Right atrium auricular region (tissue), 2 donors: ENCODE data around the gene FMNL1. TPM values are rescaled to one million over a fixed set of nuclear protein-coding genes. Genes with fewer than 3 reads are reported as not detected.
A peak's percentile ranks its signal among the peaks of the same experiment; 100 is the strongest.

Source experiments
- DNase-seq: peaks from one replicate; pipeline ENCODE4 v3.0.0-alpha.2; 2019; ENCODE audit warnings: low spot score
- H3K27ac ChIP-seq, 2 donors: fragments of 200-600 bp; sonication (generic); 1 replicate in 1 of 2; 2 replicates in 1 of 2; pipeline ENCODE4 v1.5.1; 2016 to 2019
- H3K27me3 ChIP-seq, 2 donors: fragments of 200-600 bp; sonication (generic); one replicate each; pipeline versions ENCODE4 v1.5.1 to v1.6.0; 2017 to 2019
- H3K36me3 ChIP-seq: fragments of 200-600 bp; sonication (generic); one replicate; pipeline ENCODE4 v1.5.1; 2016
- H3K4me1 ChIP-seq, 2 donors: fragments of 200-600 bp; sonication (generic); one replicate each; pipeline versions ENCODE4 v1.5.1 to v1.6.0; 2017 to 2019
- H3K4me3 ChIP-seq, 2 donors: fragments of 200-600 bp; sonication (generic); 1 replicate in 1 of 2; 2 replicates in 1 of 2; pipeline ENCODE4 v1.5.1; 2017 to 2019; ENCODE audit warnings: mild to moderate bottlenecking in 1 of 2, moderate library complexity in 1 of 2
- H3K9me3 ChIP-seq, 2 donors: fragments of 200-600 bp; sonication (generic); one replicate each; pipeline ENCODE4 v1.5.1; 2019
- total RNA-seq, 2 donors: library from RNA; depleted of rRNA; stranded (reverse); fragments of >200 nt; gene quantifications; one replicate each; pipeline ENCODE4 v1.1.0, GENCODE V29; 2016
- TF ChIP-seq, protein P1 (sequence below), 2 donors: fragments of 200-600 bp; sonication (generic); IDR thresholded peaks; one replicate each; pipeline ENCODE4 v1.5.1; 2019; ENCODE audit warnings: antibody characterized with exemption in 2 of 2

FMNL1 gene
- total RNA-seq, 2 donors from 2014 or later, result 7.6 to 13.6 TPM

DNA sequence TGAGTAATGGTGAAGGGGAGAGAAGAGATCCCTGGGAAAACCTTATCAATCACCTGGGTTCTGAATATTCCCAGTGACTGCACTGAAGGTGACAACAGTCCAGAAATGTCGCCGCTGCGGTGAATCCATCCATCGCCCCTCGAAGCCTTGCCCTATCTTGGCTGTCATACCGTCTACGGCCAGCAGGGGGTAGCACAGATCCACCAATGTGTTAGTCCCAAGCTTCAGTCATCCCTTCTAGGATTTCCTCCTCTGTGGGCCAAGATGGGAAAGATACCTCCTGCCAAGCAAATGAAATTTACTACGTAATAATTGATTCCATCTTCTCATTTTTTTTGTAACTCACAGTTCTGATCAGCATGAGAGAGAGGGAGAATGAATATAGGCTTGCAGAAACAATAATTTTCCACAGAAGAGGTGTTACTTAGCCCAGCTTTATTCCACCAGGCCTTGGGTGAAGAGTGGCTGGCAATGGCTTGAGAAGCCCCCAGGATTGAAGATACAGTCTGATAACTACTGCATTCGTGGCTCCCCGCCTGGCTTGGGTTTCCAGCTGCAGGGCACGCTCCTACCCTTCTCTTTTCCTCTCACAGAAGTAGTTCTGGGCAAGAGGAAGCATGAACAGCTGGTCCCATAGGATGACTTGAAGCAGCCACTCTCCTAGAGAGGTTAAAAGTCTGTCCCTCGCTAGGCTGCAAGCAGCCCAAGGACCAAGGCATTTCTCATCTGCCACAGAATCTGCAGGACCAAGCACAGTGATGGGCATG, 2.6 kb upstream of the FMNL1 start:
- DNase-seq, result peak; percentile 94
- TF ChIP-seq, protein P1, sequence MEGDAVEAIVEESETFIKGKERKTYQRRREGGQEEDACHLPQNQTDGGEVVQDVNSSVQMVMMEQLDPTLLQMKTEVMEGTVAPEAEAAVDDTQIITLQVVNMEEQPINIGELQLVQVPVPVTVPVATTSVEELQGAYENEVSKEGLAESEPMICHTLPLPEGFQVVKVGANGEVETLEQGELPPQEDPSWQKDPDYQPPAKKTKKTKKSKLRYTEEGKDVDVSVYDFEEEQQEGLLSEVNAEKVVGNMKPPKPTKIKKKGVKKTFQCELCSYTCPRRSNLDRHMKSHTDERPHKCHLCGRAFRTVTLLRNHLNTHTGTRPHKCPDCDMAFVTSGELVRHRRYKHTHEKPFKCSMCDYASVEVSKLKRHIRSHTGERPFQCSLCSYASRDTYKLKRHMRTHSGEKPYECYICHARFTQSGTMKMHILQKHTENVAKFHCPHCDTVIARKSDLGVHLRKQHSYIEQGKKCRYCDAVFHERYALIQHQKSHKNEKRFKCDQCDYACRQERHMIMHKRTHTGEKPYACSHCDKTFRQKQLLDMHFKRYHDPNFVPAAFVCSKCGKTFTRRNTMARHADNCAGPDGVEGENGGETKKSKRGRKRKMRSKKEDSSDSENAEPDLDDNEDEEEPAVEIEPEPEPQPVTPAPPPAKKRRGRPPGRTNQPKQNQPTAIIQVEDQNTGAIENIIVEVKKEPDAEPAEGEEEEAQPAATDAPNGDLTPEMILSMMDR (IDR thresholded peaks at IDR 0.05), result peak; percentile 88 to 94
- H3K27me3 ChIP-seq, result no peaks in the 10 kb centered on the region
- H3K27ac ChIP-seq, result no peak overlapping the region
- peaks cover 0 to 24% of the 10 kb centered on the region in 2 donors for H3K4me1 ChIP-seq
- H3K4me3 ChIP-seq, result no peak overlapping the region
- H3K36me3 ChIP-seq, result no peaks in the 10 kb centered on the region
- no peaks in the 10 kb centered on the region for H3K9me3 ChIP-seq

DNA sequence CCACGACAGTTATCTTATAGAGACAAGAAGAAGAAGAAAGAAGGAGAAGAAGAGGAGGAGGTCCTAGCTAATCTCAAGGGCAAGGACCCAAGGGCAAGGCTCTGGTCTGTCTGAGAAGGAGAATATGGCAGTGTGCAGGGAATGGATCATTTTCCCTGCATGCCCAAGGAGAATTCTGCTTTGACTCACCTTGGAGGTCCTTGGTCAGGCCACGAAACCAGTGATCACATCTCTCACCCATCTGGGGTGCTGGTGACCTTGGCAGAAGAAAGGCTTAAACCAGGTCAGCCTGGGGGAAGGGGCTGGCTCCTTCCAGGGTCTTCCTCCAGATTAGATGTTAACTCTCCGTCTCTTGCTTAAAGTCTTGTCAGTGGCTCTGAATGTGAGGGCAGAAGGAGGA, 1.6 kb upstream of the FMNL1 start:
- TF ChIP-seq, protein P1 (IDR thresholded peaks at IDR 0.05), result no peak
- Histone ChIP-seq H3K36me3 (no peaks in the 10 kb centered on the region), H3K4me3 (no peak overlapping the region), H3K4me1 (peaks cover 0 to 34% of the 10 kb centered on the region in 2 donors), H3K27me3 (no peaks in the 10 kb centered on the region), H3K27ac (no peak overlapping the region), H3K9me3 (no peaks in the 10 kb centered on the region)
- no peak for DNase-seq

DNA sequence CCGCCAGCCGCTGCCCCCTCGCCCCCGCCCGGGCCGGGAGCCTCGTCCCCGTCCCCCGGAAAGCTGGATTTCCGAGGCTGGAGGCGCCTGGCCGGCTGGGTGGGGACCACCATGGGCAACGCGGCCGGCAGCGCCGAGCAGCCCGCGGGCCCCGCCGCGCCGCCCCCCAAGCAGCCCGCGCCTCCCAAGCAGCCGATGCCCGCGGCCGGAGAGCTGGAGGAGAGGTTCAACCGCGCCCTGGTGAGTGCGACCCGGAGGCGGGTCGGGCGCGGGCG, 266 bp downstream of the FMNL1 start:
- Histone ChIP-seq H3K4me3 (peak overlapping the region; percentile 64 to 74), H3K27ac (peak overlapping the region; percentile 59 to 73), H3K9me3 (no peaks in the 10 kb centered on the region), H3K36me3 (no peaks in the 10 kb centered on the region), H3K27me3 (no peaks in the 10 kb centered on the region), H3K4me1 (peaks cover 0 to 52% of the 10 kb centered on the region in 2 donors)
- TF ChIP-seq, protein P1 (IDR thresholded peaks at IDR 0.05), result no peak
- no peak for DNase-seq

DNA sequence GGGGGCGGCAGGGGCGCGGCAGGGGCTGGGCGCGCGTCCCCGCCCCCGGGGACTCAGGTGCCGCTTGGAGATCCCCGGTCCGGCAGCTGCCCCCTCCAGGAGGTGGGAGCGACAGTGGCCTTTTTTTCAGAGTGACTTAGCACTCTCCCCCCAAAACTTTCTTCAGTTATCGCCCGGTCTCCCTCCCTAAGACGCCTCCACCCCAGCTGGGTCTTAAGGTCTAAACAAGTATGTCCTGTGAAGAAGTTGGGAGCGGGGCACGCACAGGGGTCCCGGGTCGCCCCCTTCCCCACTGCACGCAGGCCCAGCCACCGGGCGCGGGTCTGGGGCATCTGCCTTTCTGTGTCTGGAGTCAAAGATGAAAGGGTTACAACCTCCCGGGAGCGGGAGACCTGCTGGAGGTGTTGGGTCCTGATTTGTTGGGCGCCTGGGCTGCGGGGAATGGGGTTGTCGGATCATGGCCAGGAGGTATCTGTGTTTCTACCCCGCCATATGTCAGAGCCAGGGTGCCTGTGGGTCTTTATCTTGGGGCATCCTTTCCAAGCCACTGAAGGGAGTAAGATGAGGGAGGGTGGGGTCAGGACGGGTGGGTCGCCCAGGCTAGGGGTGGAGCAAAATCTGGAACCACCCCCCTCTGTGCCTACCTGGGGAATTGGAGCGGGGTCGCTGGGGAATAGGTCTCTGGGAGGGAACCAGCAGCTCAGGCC, 757 bp downstream of the FMNL1 start:
- peaks cover 0 to 57% of the 10 kb centered on the region in 2 donors for H3K4me1 ChIP-seq
- no peaks in the 10 kb centered on the region for H3K36me3 ChIP-seq
- no peaks in the 10 kb centered on the region for H3K9me3 ChIP-seq
- DNase-seq, result no peak
- H3K27me3 ChIP-seq, result no peaks in the 10 kb centered on the region
- H3K27ac ChIP-seq, result peak overlapping the region; percentile 59 to 73
- peak overlapping the region; percentile 64 to 74 for H3K4me3 ChIP-seq
- TF ChIP-seq, protein P1 (IDR thresholded peaks at IDR 0.05), result no peak

DNA sequence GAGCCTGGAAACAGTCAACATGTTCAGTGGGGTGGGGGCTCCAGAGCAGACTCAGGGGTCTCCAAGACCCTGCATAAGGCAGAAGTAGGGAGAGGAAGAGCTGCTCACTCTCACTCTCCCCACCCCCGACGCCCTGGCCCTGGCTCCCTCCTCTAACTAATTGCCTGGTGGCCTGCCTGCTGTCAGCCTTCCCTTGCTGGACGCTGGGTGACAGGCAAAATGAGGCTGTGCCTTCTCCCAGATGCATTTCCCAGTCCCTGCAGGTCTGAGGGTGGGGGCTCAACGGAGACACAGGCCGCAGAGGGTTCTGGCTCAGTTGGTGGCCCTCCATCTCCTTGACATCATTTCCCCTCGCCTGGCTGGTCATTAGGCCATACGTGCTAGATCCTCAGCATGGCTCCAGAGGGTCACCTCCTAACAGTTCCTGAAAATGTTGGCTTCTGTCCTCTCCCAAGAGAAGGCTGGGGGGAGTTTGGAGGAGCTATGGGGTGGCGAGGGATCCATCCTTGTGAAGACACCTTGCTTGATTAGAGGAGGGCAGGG, 1.4 kb downstream of the FMNL1 start:
- Histone ChIP-seq H3K27ac (peak overlapping the region; percentile 59 to 73), H3K36me3 (no peaks in the 10 kb centered on the region), H3K4me3 (peak overlapping the region; percentile 64 to 74), H3K4me1 (peaks cover 0 to 63% of the 10 kb centered on the region in 2 donors), H3K27me3 (no peaks in the 10 kb centered on the region), H3K9me3 (no peaks in the 10 kb centered on the region)
- no peak for DNase-seq
- TF ChIP-seq, protein P1 (IDR thresholded peaks at IDR 0.05), result no peak
